Suprapubic skin (tissue), 4 donors: ENCODE measurements around the gene ASS1.

ENCODE experiments used
- EP300 ChIP-seq: sonication (generic); formaldehyde crosslinking; IDR thresholded peaks from one replicate; pipeline ENCODE4 v1.6.1; 2017; ENCODE audit warnings: antibody characterized with exemption
- POLR2AphosphoS5 ChIP-seq, 3 donors: sonication (generic); formaldehyde crosslinking; IDR thresholded peaks; one replicate each; pipeline ENCODE4 v1.6.1; 2017; ENCODE audit warnings: antibody characterized with exemption in 3 of 3

DNA sequence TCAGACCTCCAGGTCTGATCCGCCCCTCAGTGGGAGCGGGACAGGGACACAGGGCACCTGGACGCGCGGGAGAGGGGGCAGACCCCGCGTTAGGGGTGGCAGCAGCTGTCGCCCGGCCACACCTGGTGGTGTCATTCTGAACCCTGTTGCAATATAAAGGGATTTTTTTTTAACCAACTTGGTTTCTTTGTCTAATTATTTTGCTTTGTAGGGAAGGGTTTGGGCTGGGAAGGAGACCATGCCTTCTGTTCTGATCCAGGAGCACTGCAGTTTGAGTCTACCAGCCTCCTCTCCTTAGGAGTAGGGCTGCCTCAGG is 10.9 kb upstream of the ASS1 start:
- TF ChIP-seq POLR2AphosphoS5 (IDR thresholded peaks at IDR 0.05) = no peak
- no peak for TF ChIP-seq EP300
